GM20000 (cell line): ENCODE data around the gene PRRC1.

Source experiments
- DNase-seq: peaks from one replicate; pipeline ENCODE4 v3.0.0; 2012; ENCODE audit warnings: low spot score
- CTCF ChIP-seq: IDR thresholded peaks from 2 replicates; pipeline ENCODE4 v1.5.1; 2012; ENCODE audit warnings: mild to moderate bottlenecking, control low read depth; ENCODE audit errors: extremely low read depth, missing control alignments

Gene PRRC1

GRCh38 chr5:127585661-127586060 lies 68.2 kb downstream of the PRRC1 start:
- no peak for DNase-seq
- no peak for TF ChIP-seq CTCF

- DNase-seq, result peak; percentile 58
- no peak for TF ChIP-seq CTCF
Observed at GRCh38 chr5:127586066-127586770, 68.8 kb downstream of the PRRC1 start.

GRCh38 chr5:127586811-127587210 lies 69.4 kb downstream of the PRRC1 start:
- no peak for DNase-seq
- no peak for TF ChIP-seq CTCF

GRCh38 chr5:127587246-127587917 lies 69.9 kb downstream of the PRRC1 start:
- no peak for TF ChIP-seq CTCF
- no peak for DNase-seq

- TF ChIP-seq CTCF, result no peak
- DNase-seq, result no peak
Observed at GRCh38 chr5:127588368-127588767, 70.9 kb downstream of the PRRC1 start.

- no peak for TF ChIP-seq CTCF
- no peak for DNase-seq
Observed at GRCh38 chr5:127589309-127590030, 72.0 kb downstream of the PRRC1 start.

- peak; percentile 40 for DNase-seq
- no peak for TF ChIP-seq CTCF
Observed at GRCh38 chr5:127590156-127590722, 72.8 kb downstream of the PRRC1 start.
